ENCODE results near the gene MAB21L2. TPM values are rescaled to one million over a fixed set of nuclear protein-coding genes. Genes with fewer than 3 reads are reported as not detected.
"Not testable (repeated sequence)": the region's sequence is repeated elsewhere in the genome, so short reads cannot be mapped to it uniquely, and the experiment has no call there.

MAB21L2 gene
- total RNA-seq, 1 experiment from 2014 or later: not detected

DNA sequence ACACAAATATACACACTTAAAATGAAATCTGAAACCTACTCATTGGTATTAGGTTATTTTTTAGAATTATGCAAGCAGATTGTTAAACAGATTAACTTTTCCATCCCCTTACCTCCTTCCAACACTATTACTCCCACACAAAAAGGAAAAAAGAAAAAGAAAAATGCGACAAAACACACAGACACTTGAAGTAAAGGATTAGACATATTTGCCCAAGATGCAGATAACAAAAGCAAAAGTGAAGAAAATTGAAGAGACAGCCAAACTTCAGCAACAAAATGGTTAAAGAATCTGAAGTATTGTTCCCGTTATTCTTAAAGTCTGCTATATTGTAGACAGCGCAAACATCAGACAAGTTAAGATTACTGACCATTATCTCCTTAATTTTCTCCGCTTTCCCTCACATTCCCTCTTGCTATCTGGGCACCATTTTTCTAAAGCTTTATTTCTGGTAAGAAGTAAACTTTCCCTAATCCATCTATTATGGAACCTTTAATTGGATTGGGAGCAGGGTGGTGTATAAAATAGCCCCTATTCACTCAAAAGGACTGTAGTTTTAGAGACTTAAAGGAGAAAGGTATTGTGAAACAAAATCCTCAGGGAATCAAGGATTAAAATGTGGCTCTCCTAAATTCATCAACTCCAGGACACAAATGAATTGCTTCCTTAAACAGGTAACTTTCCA lies 34.7 kb upstream of the MAB21L2 start:
- H3K27me3 Mint-ChIP-seq (ENCODE audit: low read depth): no peaks in the 10 kb centered on the region
- H3K27ac Mint-ChIP-seq: peak overlapping the region; percentile 25; the same call in 1 of the 2 replicates
- H3K4me1 Mint-ChIP-seq: peaks cover 8% of the 10 kb centered on the region
- H3K9me3 Mint-ChIP-seq: peaks cover 3% of the 10 kb centered on the region; the same call in 1 of the 2 replicates
- H3K36me3 Mint-ChIP-seq: no peaks in the 10 kb centered on the region
- H3K4me3 Mint-ChIP-seq: no peak overlapping the region
- TF ChIP-seq, protein P1, sequence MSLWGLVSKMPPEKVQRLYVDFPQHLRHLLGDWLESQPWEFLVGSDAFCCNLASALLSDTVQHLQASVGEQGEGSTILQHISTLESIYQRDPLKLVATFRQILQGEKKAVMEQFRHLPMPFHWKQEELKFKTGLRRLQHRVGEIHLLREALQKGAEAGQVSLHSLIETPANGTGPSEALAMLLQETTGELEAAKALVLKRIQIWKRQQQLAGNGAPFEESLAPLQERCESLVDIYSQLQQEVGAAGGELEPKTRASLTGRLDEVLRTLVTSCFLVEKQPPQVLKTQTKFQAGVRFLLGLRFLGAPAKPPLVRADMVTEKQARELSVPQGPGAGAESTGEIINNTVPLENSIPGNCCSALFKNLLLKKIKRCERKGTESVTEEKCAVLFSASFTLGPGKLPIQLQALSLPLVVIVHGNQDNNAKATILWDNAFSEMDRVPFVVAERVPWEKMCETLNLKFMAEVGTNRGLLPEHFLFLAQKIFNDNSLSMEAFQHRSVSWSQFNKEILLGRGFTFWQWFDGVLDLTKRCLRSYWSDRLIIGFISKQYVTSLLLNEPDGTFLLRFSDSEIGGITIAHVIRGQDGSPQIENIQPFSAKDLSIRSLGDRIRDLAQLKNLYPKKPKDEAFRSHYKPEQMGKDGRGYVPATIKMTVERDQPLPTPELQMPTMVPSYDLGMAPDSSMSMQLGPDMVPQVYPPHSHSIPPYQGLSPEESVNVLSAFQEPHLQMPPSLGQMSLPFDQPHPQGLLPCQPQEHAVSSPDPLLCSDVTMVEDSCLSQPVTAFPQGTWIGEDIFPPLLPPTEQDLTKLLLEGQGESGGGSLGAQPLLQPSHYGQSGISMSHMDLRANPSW (CRISPR knock-in tag; conservative IDR thresholded peaks at IDR 0.05; ENCODE audit: low read depth): no peak
- TF ChIP-seq SMAD3 (CRISPR knock-in tag; IDR thresholded peaks at IDR 0.05; ENCODE audit: borderline replicate concordance) (no peak), ELF4 (CRISPR knock-in tag; IDR thresholded peaks at IDR 0.05; ENCODE audit: low read depth) (no peak), IRF1 (CRISPR knock-in tag; IDR thresholded peaks at IDR 0.05) (no peak), ZBTB21 (CRISPR knock-in tag; IDR thresholded peaks at IDR 0.05; ENCODE audit: borderline replicate concordance) (no peak), ZNF138 (CRISPR knock-in tag; conservative IDR thresholded peaks at IDR 0.05) (no peak), SMAD4 (CRISPR knock-in tag; IDR thresholded peaks at IDR 0.05) (no peak), E2F5 (CRISPR knock-in tag; IDR thresholded peaks at IDR 0.05) (no peak), ZNF532 (CRISPR knock-in tag; IDR thresholded peaks at IDR 0.05; ENCODE audit: borderline replicate concordance) (no peak), GRHL2 (CRISPR knock-in tag; IDR thresholded peaks at IDR 0.05; ENCODE audit: insufficient replicate concordance, severe bottlenecking) (no peak), FOXJ3 (CRISPR knock-in tag; IDR thresholded peaks at IDR 0.05; ENCODE audit: borderline replicate concordance) (no peak), ZSCAN18 (CRISPR knock-in tag; IDR thresholded peaks at IDR 0.05) (no peak)
- TF ChIP-seq, protein P2, sequence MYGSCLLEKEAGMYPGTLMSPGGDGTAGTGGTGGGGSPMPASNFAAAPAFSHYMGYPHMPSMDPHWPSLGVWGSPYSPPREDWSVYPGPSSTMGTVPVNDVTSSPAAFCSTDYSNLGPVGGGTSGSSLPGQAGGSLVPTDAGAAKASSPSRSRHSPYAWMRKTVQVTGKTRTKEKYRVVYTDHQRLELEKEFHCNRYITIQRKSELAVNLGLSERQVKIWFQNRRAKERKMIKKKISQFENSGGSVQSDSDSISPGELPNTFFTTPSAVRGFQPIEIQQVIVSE (CRISPR knock-in tag; IDR thresholded peaks at IDR 0.05; ENCODE audit: borderline replicate concordance): no peak
- TF ChIP-seq, protein P3, sequence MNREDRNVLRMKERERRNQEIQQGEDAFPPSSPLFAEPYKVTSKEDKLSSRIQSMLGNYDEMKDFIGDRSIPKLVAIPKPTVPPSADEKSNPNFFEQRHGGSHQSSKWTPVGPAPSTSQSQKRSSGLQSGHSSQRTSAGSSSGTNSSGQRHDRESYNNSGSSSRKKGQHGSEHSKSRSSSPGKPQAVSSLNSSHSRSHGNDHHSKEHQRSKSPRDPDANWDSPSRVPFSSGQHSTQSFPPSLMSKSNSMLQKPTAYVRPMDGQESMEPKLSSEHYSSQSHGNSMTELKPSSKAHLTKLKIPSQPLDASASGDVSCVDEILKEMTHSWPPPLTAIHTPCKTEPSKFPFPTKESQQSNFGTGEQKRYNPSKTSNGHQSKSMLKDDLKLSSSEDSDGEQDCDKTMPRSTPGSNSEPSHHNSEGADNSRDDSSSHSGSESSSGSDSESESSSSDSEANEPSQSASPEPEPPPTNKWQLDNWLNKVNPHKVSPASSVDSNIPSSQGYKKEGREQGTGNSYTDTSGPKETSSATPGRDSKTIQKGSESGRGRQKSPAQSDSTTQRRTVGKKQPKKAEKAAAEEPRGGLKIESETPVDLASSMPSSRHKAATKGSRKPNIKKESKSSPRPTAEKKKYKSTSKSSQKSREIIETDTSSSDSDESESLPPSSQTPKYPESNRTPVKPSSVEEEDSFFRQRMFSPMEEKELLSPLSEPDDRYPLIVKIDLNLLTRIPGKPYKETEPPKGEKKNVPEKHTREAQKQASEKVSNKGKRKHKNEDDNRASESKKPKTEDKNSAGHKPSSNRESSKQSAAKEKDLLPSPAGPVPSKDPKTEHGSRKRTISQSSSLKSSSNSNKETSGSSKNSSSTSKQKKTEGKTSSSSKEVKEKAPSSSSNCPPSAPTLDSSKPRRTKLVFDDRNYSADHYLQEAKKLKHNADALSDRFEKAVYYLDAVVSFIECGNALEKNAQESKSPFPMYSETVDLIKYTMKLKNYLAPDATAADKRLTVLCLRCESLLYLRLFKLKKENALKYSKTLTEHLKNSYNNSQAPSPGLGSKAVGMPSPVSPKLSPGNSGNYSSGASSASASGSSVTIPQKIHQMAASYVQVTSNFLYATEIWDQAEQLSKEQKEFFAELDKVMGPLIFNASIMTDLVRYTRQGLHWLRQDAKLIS (CRISPR knock-in tag; IDR thresholded peaks at IDR 0.05; ENCODE audit: borderline replicate concordance): no peak
- TF ChIP-seq, protein P4, sequence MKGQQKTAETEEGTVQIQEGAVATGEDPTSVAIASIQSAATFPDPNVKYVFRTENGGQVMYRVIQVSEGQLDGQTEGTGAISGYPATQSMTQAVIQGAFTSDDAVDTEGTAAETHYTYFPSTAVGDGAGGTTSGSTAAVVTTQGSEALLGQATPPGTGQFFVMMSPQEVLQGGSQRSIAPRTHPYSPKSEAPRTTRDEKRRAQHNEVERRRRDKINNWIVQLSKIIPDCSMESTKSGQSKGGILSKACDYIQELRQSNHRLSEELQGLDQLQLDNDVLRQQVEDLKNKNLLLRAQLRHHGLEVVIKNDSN (CRISPR knock-in tag; IDR thresholded peaks at IDR 0.05): no peak
- CTCF ChIA-PET: interaction anchor here (0.6 kb wide), 1 partner anchor 320 kb away, joined by 3 read pairs; no protein-coding TSS in a partner anchor
- DNase-seq (ENCODE audit: low spot score): no peak
- POLR2A ChIA-PET: no interaction called here
- ATAC-seq: no peak

GRCh38 chr4:150557811-150558210 lies 24.1 kb upstream of the MAB21L2 start:
- ATAC-seq, CTCF ChIA-PET: not testable (repeated sequence)

More at GRCh38 chr4:150557811-150558210, 24.1 kb upstream of the MAB21L2 start:
- H3K4me3 Mint-ChIP-seq; POLR2A ChIA-PET; H3K4me1 Mint-ChIP-seq; H3K36me3 Mint-ChIP-seq; H3K9me3 Mint-ChIP-seq; H3K27me3 Mint-ChIP-seq (ENCODE audit: low read depth); DNase-seq (ENCODE audit: low spot score): not testable (repeated sequence)
- H3K27ac Mint-ChIP-seq: 0 out of 2 replicates have a peak overlapping the region, but pooled peaks have one; percentile 7
